ENCODE measurements around the gene ASZ1.

ASZ1 gene

GRCh38 chr7:117383483-117384189 is 43.7 kb downstream of the ASZ1 start:
- WGBS, 2 experiments: 81 to 100% methylated on average over 3 of the region's 3 CpGs
- H3K4me3 ChIP-seq (ENCODE audit: insufficient read depth, low read depth, low read length): no peak overlapping the region

GRCh38 chr7:117383046-117383445 is 44.2 kb downstream of the ASZ1 start:
- no peak overlapping the region for H3K27ac ChIP-seq (ENCODE audit: insufficient read depth, low read depth, low read length, poor library complexity, severe bottlenecking)
- WGBS, 2 experiments: 89% methylated on average over 1 of the region's 2 CpGs; no CpG with 5 or more reads in 1 of the 2 experiments
- H3K27me3 ChIP-seq (ENCODE audit: control insufficient read depth, insufficient read depth, low read length, poor library complexity, severe bottlenecking): no peaks in the 10 kb centered on the region
- H3K36me3 ChIP-seq (ENCODE audit: control insufficient read depth, insufficient read depth, low read length): no peaks in the 10 kb centered on the region
- H3K4me3 ChIP-seq (ENCODE audit: insufficient read depth, low read depth, low read length): no peak overlapping the region
- H3K4me1 ChIP-seq (ENCODE audit: control insufficient read depth, insufficient read depth, low read length): no peaks in the 10 kb centered on the region
- H3K9me3 ChIP-seq (ENCODE audit: control insufficient read depth, low read length): no peaks in the 10 kb centered on the region

More at GRCh38 chr7:117383483-117384189, 43.7 kb downstream of the ASZ1 start:
- Histone ChIP-seq H3K4me1 (ENCODE audit: control insufficient read depth, insufficient read depth, low read length) (no peaks in the 10 kb centered on the region), H3K9me3 (ENCODE audit: control insufficient read depth, low read length) (no peaks in the 10 kb centered on the region), H3K36me3 (ENCODE audit: control insufficient read depth, insufficient read depth, low read length) (no peaks in the 10 kb centered on the region), H3K27me3 (ENCODE audit: control insufficient read depth, insufficient read depth, low read length, poor library complexity, severe bottlenecking) (no peaks in the 10 kb centered on the region), H3K27ac (ENCODE audit: insufficient read depth, low read depth, low read length, poor library complexity, severe bottlenecking) (no peak overlapping the region)

- Histone ChIP-seq H3K4me1 (ENCODE audit: control insufficient read depth, insufficient read depth, low read length) (no peaks in the 10 kb centered on the region), H3K27ac (ENCODE audit: insufficient read depth, low read depth, low read length, poor library complexity, severe bottlenecking) (no peak overlapping the region), H3K9me3 (ENCODE audit: control insufficient read depth, low read length) (no peaks in the 10 kb centered on the region), H3K36me3 (ENCODE audit: control insufficient read depth, insufficient read depth, low read length) (no peaks in the 10 kb centered on the region), H3K27me3 (ENCODE audit: control insufficient read depth, insufficient read depth, low read length, poor library complexity, severe bottlenecking) (no peaks in the 10 kb centered on the region), H3K4me3 (ENCODE audit: insufficient read depth, low read depth, low read length) (no peak overlapping the region)
These were observed 45.9 kb downstream of the ASZ1 start for GRCh38 chr7:117381362-117381761.

GRCh38 chr7:117375380-117375779 is 51.9 kb downstream of the ASZ1 start:
- 73 to 77% methylated on average over 2 of the region's 2 CpGs for WGBS, 2 experiments
- Histone ChIP-seq H3K27me3 (ENCODE audit: control insufficient read depth, insufficient read depth, low read length, poor library complexity, severe bottlenecking) (no peaks in the 10 kb centered on the region), H3K9me3 (ENCODE audit: control insufficient read depth, low read length) (no peaks in the 10 kb centered on the region), H3K4me3 (ENCODE audit: insufficient read depth, low read depth, low read length) (no peak overlapping the region), H3K27ac (ENCODE audit: insufficient read depth, low read depth, low read length, poor library complexity, severe bottlenecking) (no peak overlapping the region), H3K36me3 (ENCODE audit: control insufficient read depth, insufficient read depth, low read length) (no peaks in the 10 kb centered on the region), H3K4me1 (ENCODE audit: control insufficient read depth, insufficient read depth, low read length) (no peaks in the 10 kb centered on the region)

- 92 to 94% methylated on average over 1 of the region's 1 CpG for WGBS, 2 experiments
- H3K27ac ChIP-seq (ENCODE audit: insufficient read depth, low read depth, low read length, poor library complexity, severe bottlenecking): no peak overlapping the region
- no peaks in the 10 kb centered on the region for H3K27me3 ChIP-seq (ENCODE audit: control insufficient read depth, insufficient read depth, low read length, poor library complexity, severe bottlenecking)
- H3K36me3 ChIP-seq (ENCODE audit: control insufficient read depth, insufficient read depth, low read length): no peaks in the 10 kb centered on the region
- no peaks in the 10 kb centered on the region for H3K4me1 ChIP-seq (ENCODE audit: control insufficient read depth, insufficient read depth, low read length)
- no peaks in the 10 kb centered on the region for H3K9me3 ChIP-seq (ENCODE audit: control insufficient read depth, low read length)
- no peak overlapping the region for H3K4me3 ChIP-seq (ENCODE audit: insufficient read depth, low read depth, low read length)
These were observed 55.2 kb downstream of the ASZ1 start for GRCh38 chr7:117372073-117372472.

- Histone ChIP-seq H3K4me3 (ENCODE audit: insufficient read depth, low read depth, low read length) (no peak overlapping the region), H3K9me3 (ENCODE audit: control insufficient read depth, low read length) (no peaks in the 10 kb centered on the region), H3K27ac (ENCODE audit: insufficient read depth, low read depth, low read length, poor library complexity, severe bottlenecking) (no peak overlapping the region), H3K27me3 (ENCODE audit: control insufficient read depth, insufficient read depth, low read length, poor library complexity, severe bottlenecking) (no peaks in the 10 kb centered on the region), H3K4me1 (ENCODE audit: control insufficient read depth, insufficient read depth, low read length) (no peaks in the 10 kb centered on the region), H3K36me3 (ENCODE audit: control insufficient read depth, insufficient read depth, low read length) (no peaks in the 10 kb centered on the region)
These were observed 62.8 kb downstream of the ASZ1 start for GRCh38 chr7:117364339-117365080.

GRCh38 chr7:117362294-117362888 is 64.9 kb downstream of the ASZ1 start:
- no peaks in the 10 kb centered on the region for H3K9me3 ChIP-seq (ENCODE audit: control insufficient read depth, low read length)
- no peak overlapping the region for H3K27ac ChIP-seq (ENCODE audit: insufficient read depth, low read depth, low read length, poor library complexity, severe bottlenecking)
- H3K36me3 ChIP-seq (ENCODE audit: control insufficient read depth, insufficient read depth, low read length): no peaks in the 10 kb centered on the region
- no peaks in the 10 kb centered on the region for H3K27me3 ChIP-seq (ENCODE audit: control insufficient read depth, insufficient read depth, low read length, poor library complexity, severe bottlenecking)
- H3K4me3 ChIP-seq (ENCODE audit: insufficient read depth, low read depth, low read length): no peak overlapping the region
- H3K4me1 ChIP-seq (ENCODE audit: control insufficient read depth, insufficient read depth, low read length): no peaks in the 10 kb centered on the region

GRCh38 chr7:117350027-117350426 is 77.3 kb downstream of the ASZ1 start:
- no peaks in the 10 kb centered on the region for H3K36me3 ChIP-seq (ENCODE audit: control insufficient read depth, insufficient read depth, low read length)
- no peaks in the 10 kb centered on the region for H3K9me3 ChIP-seq (ENCODE audit: control insufficient read depth, low read length)
- WGBS, 2 experiments: 71 to 90% methylated on average over 1 of the region's 1 CpG
- no peak overlapping the region for H3K4me3 ChIP-seq (ENCODE audit: insufficient read depth, low read depth, low read length)
- H3K27me3 ChIP-seq (ENCODE audit: control insufficient read depth, insufficient read depth, low read length, poor library complexity, severe bottlenecking): no peaks in the 10 kb centered on the region
- no peak overlapping the region for H3K27ac ChIP-seq (ENCODE audit: insufficient read depth, low read depth, low read length, poor library complexity, severe bottlenecking)
- H3K4me1 ChIP-seq (ENCODE audit: control insufficient read depth, insufficient read depth, low read length): peaks cover 3% of the 10 kb centered on the region

GRCh38 chr7:117349570-117349969 is 77.7 kb downstream of the ASZ1 start:
- no peaks in the 10 kb centered on the region for H3K27me3 ChIP-seq (ENCODE audit: control insufficient read depth, insufficient read depth, low read length, poor library complexity, severe bottlenecking)
- no peak overlapping the region for H3K4me3 ChIP-seq (ENCODE audit: insufficient read depth, low read depth, low read length)
- H3K36me3 ChIP-seq (ENCODE audit: control insufficient read depth, insufficient read depth, low read length): no peaks in the 10 kb centered on the region
- peaks cover 3% of the 10 kb centered on the region for H3K4me1 ChIP-seq (ENCODE audit: control insufficient read depth, insufficient read depth, low read length)
- H3K27ac ChIP-seq (ENCODE audit: insufficient read depth, low read depth, low read length, poor library complexity, severe bottlenecking): no peak overlapping the region
- WGBS, 2 experiments: 47 to 66% methylated on average over 1 to 2 of the region's 2 CpGs
- no peaks in the 10 kb centered on the region for H3K9me3 ChIP-seq (ENCODE audit: control insufficient read depth, low read length)

GRCh38 chr7:117347962-117348672 is 79.2 kb downstream of the ASZ1 start:
- H3K27ac ChIP-seq (ENCODE audit: insufficient read depth, low read depth, low read length, poor library complexity, severe bottlenecking): no peak overlapping the region
- WGBS, 2 experiments: 90 to 92% methylated on average over 7 of the region's 7 CpGs
- no peaks in the 10 kb centered on the region for H3K9me3 ChIP-seq (ENCODE audit: control insufficient read depth, low read length)
- no peaks in the 10 kb centered on the region for H3K27me3 ChIP-seq (ENCODE audit: control insufficient read depth, insufficient read depth, low read length, poor library complexity, severe bottlenecking)
- H3K36me3 ChIP-seq (ENCODE audit: control insufficient read depth, insufficient read depth, low read length): no peaks in the 10 kb centered on the region
- no peak overlapping the region for H3K4me3 ChIP-seq (ENCODE audit: insufficient read depth, low read depth, low read length)
- H3K4me1 ChIP-seq (ENCODE audit: control insufficient read depth, insufficient read depth, low read length): peaks cover 3% of the 10 kb centered on the region
